Ascending aorta (tissue), 2 donors: ENCODE results near the gene AGRP. TPM values are rescaled to one million over a fixed set of nuclear protein-coding genes. Genes with fewer than 3 reads are reported as not detected.
"Not testable (repeated sequence)": the region's sequence is repeated elsewhere in the genome, so short reads cannot be mapped to it uniquely, and the experiment has no call there.

Experiments
- DNase-seq, 2 donors: peaks; one replicate each; pipeline ENCODE4 v3.0.0-alpha.2; 2019; ENCODE audit warnings: low spot score in 2 of 2
- H3K27ac ChIP-seq, 2 donors: fragments of 200-600 bp; sonication (generic); one replicate each; pipeline ENCODE4 v1.5.1; 2016 to 2017; ENCODE audit warnings: mild to moderate bottlenecking in 1 of 2
- H3K27me3 ChIP-seq: fragments of 200-600 bp; sonication (generic); one replicate; pipeline ENCODE4 v1.5.1; 2017
- H3K36me3 ChIP-seq, 2 donors: fragments of 200-600 bp; sonication (generic); one replicate each; pipeline ENCODE4 v1.5.1; 2016
- H3K4me1 ChIP-seq, 2 donors: fragments of 200-600 bp; sonication (generic); one replicate each; pipeline ENCODE4 v1.5.1; 2016 to 2017; ENCODE audit warnings: mild to moderate bottlenecking in 1 of 2
- H3K4me3 ChIP-seq, 2 donors: fragments of 200-600 bp; sonication (generic); one replicate each; pipeline ENCODE4 v1.5.1; 2016 to 2017; ENCODE audit warnings: mild to moderate bottlenecking in 1 of 2
- H3K9me3 ChIP-seq, 2 donors: fragments of 200-600 bp; sonication (generic); one replicate each; pipeline ENCODE4 v1.5.1; 2016
- CTCF ChIP-seq, 3 experiments: fragments of 200-600 bp in 2 of 3; fragments of 450-650 bp in 1 of 3; sonication (generic) in 2 of 3; IDR thresholded peaks; one replicate each; pipeline ENCODE4 v1.5.1; 2016 to 2019; ENCODE audit warnings: antibody characterized with exemption in 3 of 3, mild to moderate bottlenecking in 1 of 3, moderate library complexity in 1 of 3
- intact Hi-C: fragments of 100-400 bp; cut with DNase I; formaldehyde crosslinking; loops from one replicate; pipeline ENCODE4 v1.15.1; 2023
- total RNA-seq: library from RNA; depleted of rRNA; stranded (reverse); fragments of >200 nt; gene quantifications from one replicate; pipeline ENCODE4 v1.1.0, GENCODE V29; 2016

AGRP gene
- total RNA-seq, 1 donor from 2014 or later: not detected

- no peak for DNase-seq
- H3K4me3 ChIP-seq: no peak overlapping the region
- TF ChIP-seq CTCF (IDR thresholded peaks at IDR 0.05): no peak
- no peaks in the 10 kb centered on the region for H3K27me3 ChIP-seq
- peak overlapping the region; percentile 33 to 42 for H3K27ac ChIP-seq
- H3K4me1 ChIP-seq: peaks cover 0 to 6% of the 10 kb centered on the region in 2 donors
- intact Hi-C loops: no loop called here
- H3K36me3 ChIP-seq: no peaks in the 10 kb centered on the region
- no peaks in the 10 kb centered on the region for H3K9me3 ChIP-seq
These were observed 6.2 kb upstream of the AGRP start for GRCh38 chr16:67489401-67490083.

- H3K27ac ChIP-seq, H3K36me3 ChIP-seq, H3K9me3 ChIP-seq, intact Hi-C loops, H3K4me3 ChIP-seq, H3K27me3 ChIP-seq, H3K4me1 ChIP-seq, DNase-seq: not testable (repeated sequence)
These were observed 4.2 kb upstream of the AGRP start for GRCh38 chr16:67487561-67487960.

GRCh38 chr16:67486805-67487204, 3.5 kb upstream of the AGRP start:
- H3K4me1 ChIP-seq: peaks cover 4 to 15% of the 10 kb centered on the region in 2 donors
- H3K27me3 ChIP-seq: no peaks in the 10 kb centered on the region
- DNase-seq: no peak
- H3K4me3 ChIP-seq: no peak overlapping the region
- H3K36me3 ChIP-seq: no peaks in the 10 kb centered on the region
- H3K27ac ChIP-seq: no peak overlapping the region
- intact Hi-C loops: no loop called here
- no peak for TF ChIP-seq CTCF (IDR thresholded peaks at IDR 0.05)
- no peaks in the 10 kb centered on the region for H3K9me3 ChIP-seq

GRCh38 chr16:67483731-67484525, 581 bp upstream of the AGRP start:
- intact Hi-C loops: loop anchor here (5.0 kb wide), 1 partner anchor 78 kb away; the partner anchor contains the start of gene CTCF
- no peak overlapping the region for H3K4me3 ChIP-seq
- H3K27me3 ChIP-seq: no peaks in the 10 kb centered on the region
- no peak for TF ChIP-seq CTCF (IDR thresholded peaks at IDR 0.05)
- H3K27ac ChIP-seq: no peak overlapping the region
- no peak for DNase-seq
- no peaks in the 10 kb centered on the region for H3K9me3 ChIP-seq
- H3K36me3 ChIP-seq: no peaks in the 10 kb centered on the region
- H3K4me1 ChIP-seq: peaks cover 4 to 23% of the 10 kb centered on the region in 2 donors

- Histone ChIP-seq H3K9me3 (no peaks in the 10 kb centered on the region), H3K4me3 (peak overlapping the region; percentile 56 to 73), H3K4me1 (peaks cover 4 to 24% of the 10 kb centered on the region in 2 donors), H3K27me3 (no peaks in the 10 kb centered on the region), H3K36me3 (no peaks in the 10 kb centered on the region), H3K27ac (peak overlapping the region in 1 of 2 donors; percentile 29)
- no peak for TF ChIP-seq CTCF (IDR thresholded peaks at IDR 0.05)
- no peak for DNase-seq
- intact Hi-C loops: loop anchor here (5.0 kb wide), 1 partner anchor 80 kb away; the partner anchor contains the start of gene CTCF
These were observed 968 bp downstream of the AGRP start for GRCh38 chr16:67482233-67482924.
